Activated CD4-positive, alpha-beta T cell treated with anti-CD3 and anti-CD28 coated beads for 1 hour (primary cell): ENCODE results near the gene TNFRSF12A.

Experiments
- DNase-seq: peaks from one replicate; pipeline ENCODE4 v3.0.0-alpha.2; 2020

The TNFRSF12A gene, protein sequence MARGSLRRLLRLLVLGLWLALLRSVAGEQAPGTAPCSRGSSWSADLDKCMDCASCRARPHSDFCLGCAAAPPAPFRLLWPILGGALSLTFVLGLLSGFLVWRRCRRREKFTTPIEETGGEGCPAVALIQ

GRCh38 chr16:3020247-3020603 lies at the start of gene TNFRSF12A:
TSS of gene TNFRSF12A (plus strand) at chr16:3020368. CDS start at chr16:3020398, 30 bp downstream.
- peak; percentile 45 for DNase-seq

GRCh38 chr16:2970563-2970962 lies 49.6 kb upstream of the TNFRSF12A start:
- DNase-seq: no peak

- DNase-seq: no peak
Observed at GRCh38 chr16:2971134-2971984, 48.8 kb upstream of the TNFRSF12A start.

DNA sequence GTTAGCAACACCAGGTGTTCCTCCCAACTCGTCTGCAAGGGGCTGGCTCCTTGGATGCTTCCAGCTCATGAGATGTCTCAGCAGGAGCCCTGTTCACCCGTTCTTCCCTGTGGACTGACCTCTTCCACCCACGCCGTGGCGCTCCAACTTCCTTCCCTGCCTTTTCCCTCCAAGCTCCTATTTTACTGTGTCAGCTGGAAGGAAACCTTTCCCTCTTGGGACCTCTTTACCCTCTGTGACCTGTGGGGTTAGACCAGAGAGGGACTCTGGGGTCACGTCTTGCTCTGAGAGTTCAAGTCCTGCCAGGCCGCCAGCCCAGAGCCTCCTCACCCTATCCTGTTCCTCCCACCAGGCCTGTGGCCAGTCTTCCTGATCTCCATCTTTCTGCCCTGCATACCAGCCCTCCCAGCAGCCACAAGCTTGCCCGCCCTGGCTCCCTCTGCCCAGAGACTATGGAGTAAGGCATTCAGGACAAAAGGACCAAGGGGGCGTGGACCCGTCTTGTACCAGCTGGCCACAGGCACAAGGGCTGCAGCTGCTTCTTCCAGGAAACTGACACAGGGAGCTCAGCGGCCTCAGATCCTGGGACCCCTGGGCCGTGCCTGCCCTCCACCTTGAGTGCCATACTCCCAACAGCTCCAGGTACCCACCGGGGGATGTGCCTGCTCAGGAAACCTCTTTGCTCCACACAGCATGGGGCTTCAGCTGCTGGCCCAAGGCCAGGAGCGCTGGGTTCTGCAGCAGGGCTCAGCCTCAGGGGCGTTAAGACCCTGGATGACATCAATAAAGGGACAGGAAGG lies 48.0 kb upstream of the TNFRSF12A start:
- no peak for DNase-seq

- DNase-seq: no peak
Observed at GRCh38 chr16:2973093-2973492, 47.1 kb upstream of the TNFRSF12A start.

GRCh38 chr16:2973605-2974318 lies 46.4 kb upstream of the TNFRSF12A start:
- DNase-seq: no peak

GRCh38 chr16:2974319-2975056 lies 45.7 kb upstream of the TNFRSF12A start:
- no peak for DNase-seq

- DNase-seq: no peak
Observed at GRCh38 chr16:2975161-2975795, 44.9 kb upstream of the TNFRSF12A start.

DNA sequence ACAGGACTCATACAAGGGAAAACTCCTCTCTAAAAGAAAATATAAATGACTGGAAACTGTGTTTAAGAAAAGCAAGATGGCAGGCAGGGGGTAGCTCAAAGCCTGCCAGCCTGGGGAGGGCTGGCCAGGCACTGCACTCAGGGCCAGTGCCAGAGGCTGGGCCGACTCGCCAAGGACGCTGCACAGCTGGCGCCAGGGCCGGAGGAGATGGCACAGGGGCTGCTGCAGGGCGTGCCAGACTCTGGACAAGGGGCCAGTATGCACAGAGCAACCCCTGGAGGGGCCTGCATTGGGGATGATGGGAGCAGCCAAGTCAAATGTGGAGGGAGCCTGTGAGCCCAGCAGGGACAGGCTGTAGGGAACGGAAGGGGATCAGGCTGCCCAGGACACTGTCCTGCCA lies 44.0 kb upstream of the TNFRSF12A start:
- DNase-seq: no peak

DNA sequence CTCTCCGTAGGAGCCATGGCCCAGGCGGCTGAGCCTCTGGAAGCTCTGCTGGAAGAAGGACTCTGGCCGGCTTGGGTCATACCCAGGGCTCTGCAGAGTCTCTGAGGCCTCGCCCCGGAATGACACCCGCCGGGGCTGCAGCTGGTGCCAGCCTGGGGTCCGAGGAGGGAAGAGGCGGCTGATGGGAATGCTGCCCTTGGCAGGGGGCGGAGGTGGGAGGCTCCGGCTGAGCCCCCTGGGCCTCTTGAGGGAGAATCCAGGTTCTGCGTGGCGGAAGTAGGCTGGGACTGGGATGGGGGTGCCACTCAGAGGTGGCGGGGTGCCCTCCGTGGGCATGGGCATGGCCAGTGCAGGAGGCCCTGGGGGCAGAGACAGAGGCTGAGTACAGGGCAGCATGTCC lies 43.5 kb upstream of the TNFRSF12A start:
- no peak for DNase-seq

- no peak for DNase-seq
Observed at GRCh38 chr16:2977440-2977839, 42.7 kb upstream of the TNFRSF12A start.

GRCh38 chr16:2979669-2980226 lies 40.4 kb upstream of the TNFRSF12A start:
- no peak for DNase-seq

GRCh38 chr16:2980227-2981176 lies 39.7 kb upstream of the TNFRSF12A start, which contains the start of gene PKMYT1:
TSS of gene PKMYT1 (minus strand) at chr16:2980446. CDS start at chr16:2979657, 789 bp downstream.
- peak; percentile 92 for DNase-seq

DNA sequence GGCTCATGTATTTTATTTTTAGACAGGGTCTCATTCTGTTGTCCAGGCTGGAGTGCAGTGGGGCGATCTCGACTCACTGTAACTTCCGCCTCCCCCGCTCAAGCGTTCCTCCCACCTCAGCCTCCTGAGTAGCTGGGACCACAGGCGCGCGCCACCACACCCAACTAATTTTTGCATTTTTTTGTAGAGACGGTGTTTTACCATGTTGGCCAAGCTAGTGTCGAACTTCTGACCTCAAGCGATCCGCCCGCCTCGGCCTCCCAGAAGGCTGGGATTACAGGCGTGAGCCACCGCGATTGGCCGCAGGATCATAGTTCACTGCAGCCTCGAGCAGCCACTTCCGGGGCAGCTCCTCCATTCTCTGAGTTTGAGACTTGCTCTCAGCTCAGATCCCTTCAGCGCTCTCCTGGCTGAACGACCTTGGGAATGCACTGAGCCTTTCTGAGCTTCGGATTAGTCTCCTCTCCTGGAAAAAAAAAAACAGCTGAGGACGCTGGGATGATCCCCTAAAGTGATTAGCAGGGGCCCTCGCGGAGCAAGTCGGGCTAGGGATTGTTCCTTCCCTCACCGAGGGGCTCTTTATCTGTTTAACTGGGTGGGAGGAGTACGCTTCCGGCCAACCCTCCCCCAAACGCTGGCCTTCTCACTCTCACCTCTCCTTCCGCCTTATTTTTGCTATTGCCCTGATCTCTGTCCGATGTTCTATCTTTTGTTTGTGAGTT lies 38.8 kb upstream of the TNFRSF12A start:
- no peak for DNase-seq

DNA sequence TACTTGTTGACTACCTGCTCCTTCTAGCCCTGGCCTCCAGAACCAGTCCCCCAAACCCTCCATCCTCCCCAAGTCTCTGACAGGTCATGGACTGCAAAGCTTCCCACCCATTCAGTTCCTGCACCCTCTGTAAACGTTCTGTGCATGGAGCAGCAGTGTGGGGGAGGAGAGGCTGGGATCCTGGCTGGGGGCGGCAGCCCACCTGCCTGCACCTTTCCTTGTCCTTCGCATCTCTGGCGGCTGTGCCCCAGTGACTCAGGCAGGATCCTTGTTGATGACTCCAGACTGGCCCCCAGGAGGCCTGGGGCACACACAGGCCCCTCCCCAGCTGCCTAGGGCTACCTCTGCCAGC lies 38.3 kb upstream of the TNFRSF12A start:
- DNase-seq: no peak

DNA sequence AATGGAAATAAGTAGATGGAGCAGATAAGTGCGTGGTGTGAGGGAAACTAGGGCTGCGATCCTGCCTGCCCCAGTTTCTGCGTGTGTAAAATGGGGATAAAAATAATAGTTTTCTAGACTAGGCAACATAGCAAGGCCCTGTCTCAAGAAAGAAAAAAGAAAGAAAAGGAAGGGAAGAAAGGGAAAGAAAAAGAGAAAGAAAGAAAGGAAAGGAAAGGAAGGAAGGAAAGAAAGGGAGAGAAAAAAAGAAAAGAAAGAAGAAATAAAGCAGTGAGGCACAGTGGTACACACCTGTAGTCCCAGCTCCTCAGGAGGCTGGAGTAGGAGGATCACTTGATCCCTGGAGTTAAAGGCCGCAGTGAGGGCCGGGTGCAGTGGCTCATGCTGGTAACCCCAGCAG lies 37.8 kb upstream of the TNFRSF12A start:
- DNase-seq: no peak

DNA sequence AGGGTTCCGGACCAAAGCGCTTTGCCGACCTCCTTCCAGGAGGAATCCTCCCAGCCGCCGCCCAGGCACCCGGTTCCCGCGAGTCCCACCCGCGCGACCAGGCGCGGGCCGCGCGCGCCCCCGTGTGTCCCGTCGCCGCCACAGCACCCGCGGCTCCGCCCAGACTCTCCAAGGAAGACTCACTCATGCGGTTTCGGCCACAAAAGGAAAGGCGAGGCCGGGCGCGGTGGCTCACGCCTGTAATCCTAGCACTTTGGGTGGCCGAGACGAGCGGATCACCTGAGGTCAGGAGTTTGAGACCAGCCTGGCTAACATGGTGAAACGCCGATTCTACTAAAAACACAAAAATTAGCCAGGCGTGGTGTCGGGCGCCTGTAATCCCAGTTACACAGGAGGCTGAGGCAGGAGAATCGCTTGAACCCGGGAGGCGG lies 36.4 kb upstream of the TNFRSF12A start:
- DNase-seq: peak; percentile 48

DNA sequence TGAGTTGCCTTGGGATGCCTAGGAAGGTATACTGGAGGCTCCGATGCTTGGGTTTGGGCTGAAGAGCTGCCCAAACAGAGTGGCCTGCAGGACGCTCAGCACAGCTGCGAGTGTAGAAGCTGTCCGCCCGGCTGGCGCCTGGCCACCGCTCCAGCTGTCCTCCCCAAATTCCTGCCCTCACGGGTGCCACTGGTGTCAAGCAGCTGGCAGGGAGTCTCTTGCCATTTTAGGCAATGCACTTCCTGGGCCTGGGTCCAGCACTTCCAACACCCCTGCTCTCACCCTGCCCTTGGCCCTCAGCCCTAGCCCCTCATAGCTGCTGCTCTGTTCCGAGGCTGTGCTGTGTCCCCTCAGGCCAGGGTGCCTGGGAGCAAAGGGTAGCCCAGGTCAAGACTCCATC lies 34.7 kb upstream of the TNFRSF12A start:
- no peak for DNase-seq

GRCh38 chr16:2985893-2986355 lies 34.2 kb upstream of the TNFRSF12A start:
- no peak for DNase-seq
